NCI-H2196 (cell line): ENCODE data around the gene ZNF441.
"Not testable (repeated sequence)": the region's sequence is repeated elsewhere in the genome, so short reads cannot be mapped to it uniquely, and the experiment has no call there.

Experiments used
- DNase-seq: peaks from one replicate; lab custom pipeline; 2025; ENCODE audit not compliant: unreplicated experiment; lab: John Stamatoyannopoulos, UW

ZNF441 gene

DNA sequence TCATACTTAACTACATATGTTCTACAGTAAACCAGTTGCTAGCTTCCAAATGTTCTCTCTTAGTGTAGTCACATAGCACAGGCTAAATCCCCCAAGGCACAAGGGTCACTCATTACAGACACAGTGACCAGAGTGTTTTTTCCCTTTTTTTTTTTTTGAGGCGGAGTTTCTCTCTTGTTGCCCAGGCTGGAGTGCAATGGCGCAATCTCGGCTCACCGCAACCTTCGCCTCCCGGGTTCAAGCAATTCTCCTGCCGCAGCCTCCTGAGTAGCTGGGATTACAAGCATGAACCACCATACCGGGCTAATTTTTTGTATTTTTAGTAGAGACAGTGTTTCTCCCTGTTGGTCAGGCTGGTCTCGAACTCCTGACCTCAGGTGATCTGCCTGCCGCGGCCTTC, 9.9 kb downstream of the ZNF441 start:
- DNase-seq, result not testable (repeated sequence)

DNA sequence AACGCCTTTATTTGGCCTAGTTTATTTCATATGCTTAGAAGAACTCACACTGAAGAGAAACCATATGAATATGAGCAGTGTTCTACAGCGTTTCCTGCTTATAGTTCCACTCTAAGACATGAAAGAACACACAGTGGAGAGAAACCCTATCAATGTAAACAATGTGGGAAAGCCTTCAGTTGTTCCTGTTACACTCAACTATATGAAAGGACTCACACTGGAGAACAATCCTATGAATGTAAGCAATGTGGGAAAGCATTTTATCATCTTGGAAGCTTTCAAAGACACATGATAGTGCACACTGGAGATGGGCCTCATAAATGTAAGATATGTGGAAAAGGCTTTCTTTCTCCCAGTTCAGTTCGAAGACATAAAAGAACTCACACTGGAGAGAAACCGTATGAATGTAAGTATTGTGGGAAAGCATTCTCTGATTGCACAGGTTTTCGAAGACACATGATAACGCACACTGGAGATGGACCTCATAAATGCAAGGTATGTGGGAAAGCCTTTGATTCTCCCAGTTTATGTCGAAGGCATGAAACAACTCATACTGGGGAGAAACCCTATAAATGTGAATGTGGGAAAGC, 13.7 kb downstream of the ZNF441 start:
- DNase-seq, result no peak

DNA sequence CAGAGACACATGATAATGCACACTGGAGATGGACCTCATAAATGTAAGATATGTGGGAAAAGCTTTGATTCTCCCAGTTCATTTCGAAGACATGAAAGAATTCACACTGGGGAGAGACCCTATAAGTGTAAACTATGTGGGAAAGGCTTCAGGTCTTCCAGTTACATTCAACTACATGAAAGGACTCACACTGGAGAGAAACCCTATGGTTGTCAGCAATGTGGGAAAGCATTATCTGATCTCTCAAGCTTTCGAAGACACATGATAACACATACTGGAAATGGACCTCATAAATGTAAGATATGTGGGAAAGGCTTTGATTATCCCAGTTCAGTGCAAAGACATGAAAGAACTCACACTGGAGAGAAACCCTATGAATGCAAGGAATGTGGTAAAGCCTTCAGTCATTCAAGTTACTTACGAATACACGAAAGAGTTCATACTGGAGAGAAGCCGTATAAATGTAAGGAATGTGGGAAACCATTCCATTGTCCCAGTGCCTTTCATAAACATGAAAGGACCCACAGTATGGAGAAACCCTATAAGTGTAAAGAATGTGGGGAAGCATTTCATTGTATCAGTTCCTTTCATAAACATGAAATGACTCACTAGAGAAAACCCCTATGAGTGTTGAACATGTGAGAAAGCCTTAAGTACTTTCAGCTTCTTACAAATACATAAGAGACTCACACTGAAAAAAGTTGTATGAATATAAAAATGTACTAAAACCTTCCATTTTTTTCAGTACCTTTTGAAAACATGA, 14.7 kb downstream of the ZNF441 start:
- no peak for DNase-seq

DNA sequence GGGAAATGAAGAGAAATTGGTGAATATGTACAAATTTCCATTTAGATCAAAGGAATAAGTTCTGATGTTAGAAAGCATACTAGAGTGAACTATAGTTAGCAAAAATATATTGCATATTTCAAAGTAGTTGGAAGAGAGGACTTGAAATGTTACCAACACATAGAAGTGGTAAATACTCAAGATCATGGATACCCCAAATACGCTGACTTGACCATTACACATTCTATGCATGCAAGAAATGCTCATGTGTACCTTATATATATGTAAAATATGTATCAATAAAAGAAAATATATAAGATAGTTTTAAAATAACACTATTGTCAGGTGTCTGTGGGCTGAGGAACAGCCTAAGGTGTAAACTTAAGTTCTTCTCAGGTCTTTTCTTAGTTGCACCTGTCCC, 17.0 kb downstream of the ZNF441 start:
- no peak for DNase-seq

DNA sequence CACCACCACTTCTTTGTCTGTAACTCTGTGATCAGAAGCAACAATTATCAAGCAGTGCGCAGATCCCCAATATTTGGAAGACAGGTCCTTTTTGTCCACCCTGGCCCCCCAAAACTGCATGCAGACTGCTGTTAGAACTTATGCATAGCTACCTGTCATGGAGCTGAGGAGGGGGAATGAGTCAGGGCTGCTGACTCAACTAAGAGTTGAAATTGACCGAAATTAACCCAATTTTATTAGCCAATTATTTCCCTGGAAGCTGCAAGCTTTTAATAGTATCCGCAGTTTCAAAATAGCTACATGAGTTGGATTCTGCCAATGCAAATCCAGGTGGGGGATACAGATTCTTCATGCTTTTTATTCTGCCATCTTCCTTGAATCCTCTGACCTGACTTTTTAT, 17.6 kb downstream of the ZNF441 start:
- no peak for DNase-seq

DNA sequence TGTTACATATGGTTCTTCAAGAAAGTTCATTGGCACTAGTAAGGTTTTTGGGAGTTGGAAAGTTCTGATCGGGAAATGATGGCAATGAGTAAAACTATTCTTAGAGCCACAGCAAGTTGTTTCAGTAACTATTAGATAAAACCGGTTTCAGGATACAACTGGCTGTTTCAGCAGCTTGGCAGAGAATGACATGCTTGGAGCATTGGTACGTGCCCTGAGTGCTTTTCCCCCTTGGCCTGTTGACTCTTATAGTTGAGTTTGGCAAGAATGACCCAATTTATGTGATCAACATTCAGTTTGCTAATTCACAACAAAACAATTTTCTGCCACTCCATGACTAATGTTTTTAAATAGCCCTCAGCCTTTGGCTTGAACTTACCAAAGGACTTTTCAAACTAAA, 20.7 kb downstream of the ZNF441 start:
- no peak for DNase-seq

DNA sequence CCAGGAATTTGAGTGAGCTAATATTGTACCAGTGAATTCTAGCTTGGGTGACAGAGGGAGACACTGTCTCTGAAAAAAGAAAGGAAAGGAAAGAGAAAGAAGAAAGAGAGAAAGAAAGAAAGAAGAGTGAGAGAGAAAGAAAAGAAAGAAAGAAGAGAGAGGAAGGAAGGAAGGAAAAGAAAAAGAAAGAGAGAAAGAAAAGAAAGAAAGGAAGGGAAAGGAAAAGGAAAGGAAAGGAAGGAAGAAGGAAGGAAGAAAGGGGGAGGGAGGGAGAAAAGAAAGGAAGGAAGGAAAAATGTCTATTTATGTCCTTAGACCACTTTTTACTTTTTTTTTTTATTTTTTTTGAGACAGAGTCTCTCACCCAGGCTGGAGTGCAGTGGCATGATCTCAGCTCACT, 26.1 kb downstream of the ZNF441 start:
- no peak for DNase-seq

DNA sequence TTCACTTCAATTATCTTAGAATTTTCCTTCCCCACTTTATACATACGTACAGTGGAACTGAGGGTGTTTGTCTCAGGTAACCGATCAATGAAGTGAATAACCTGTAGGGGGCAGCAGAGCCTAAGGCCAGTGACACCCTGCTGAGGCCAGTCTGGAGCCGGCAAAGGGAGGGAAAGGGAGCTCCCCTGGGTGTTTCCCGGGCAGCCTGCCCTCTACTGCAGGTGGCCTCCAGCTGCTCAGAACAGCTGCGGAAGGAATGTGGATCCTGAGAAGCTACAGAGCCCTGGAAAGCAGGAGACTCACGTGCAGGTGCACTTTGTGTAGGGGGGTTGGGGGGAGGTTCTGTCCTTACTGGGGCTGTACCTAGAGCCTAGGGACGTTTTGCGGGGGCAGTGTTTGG, 30.7 kb downstream of the ZNF441 start:
- DNase-seq, result peak; percentile 95

DNA sequence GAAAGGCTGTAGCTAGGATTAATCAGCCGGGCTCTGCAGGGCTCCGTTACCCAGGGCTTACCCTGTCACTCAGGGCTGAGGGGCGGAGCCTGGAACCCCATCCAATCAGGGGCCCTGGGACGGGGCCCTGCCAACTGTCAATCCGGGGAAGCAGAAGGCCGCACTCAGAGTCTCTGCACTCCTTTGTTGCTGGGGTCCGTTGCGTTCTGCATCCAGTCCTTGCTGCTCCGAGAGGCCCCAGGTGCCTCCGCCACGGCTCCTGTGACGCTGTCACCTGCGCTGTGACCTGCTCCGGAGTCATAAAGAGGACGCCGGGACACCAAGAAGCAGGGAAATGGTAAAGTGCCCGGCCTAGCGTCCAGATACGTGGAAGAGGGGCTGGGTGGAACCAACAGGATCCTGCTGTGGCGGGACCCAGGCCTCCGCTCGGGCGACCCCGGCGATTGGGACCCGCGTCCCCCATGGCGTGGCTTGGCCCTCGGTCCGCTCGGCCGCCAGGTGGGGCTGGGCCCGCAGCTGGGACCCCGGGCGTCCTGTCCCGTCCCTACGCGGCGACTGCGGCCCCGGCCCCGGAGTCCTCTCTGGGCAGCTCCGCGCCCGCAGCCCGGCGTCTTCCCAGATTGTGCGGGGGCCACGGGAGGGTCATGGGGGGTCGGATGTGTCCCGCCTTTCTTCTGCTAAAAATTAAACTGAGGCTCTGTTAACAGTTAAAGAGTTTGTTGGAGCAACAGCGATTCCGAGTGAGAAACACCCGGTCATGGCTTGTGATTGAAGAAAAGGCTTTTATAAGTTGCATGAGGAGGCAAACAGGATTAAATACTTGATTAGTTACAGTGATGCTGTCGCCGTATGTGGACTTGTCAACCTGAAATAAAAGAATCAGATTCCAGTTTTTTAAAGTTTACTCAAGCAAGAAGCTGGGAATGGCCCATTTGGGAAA, 31.9 kb downstream of the ZNF441 start, which contains the start of gene ZNF491:
Gene ZNF491, plus strand, starts transcription at position 133 of the 940 bp plus-strand sequence. CDS start 7,431 bp downstream, outside the sequence.
- DNase-seq, result peak; percentile 91

DNA sequence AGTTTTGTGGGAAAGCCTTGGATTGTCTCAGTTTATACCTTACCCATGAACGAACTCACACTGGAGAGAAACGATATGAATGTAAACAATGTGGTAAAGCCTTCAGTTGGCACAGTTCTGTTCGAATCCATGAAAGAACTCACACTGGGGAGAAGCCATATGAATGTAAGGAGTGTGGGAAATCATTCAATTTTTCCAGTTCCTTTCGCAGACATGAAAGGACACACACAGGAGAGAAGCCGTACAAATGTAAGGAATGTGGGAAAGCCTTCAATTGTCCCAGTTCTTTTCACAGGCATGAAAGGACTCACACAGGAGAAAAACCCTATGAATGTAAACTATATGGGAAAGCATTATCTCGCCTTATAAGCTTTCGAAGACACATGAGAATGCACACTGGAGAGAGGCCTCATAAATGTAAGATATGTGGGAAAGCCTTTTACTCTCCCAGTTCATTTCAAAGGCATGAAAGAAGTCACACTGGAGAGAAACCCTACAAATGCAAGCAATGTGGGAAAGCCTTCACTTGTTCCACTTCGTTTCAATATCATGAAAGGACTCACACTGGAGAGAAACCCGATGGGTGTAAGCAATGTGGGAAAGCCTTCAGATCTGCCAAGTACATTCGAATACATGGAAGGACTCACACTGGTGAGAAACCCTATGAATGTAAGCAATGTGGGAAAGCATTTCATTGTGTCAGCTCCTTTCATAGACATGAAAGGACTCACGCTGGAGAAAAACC, 39.7 kb downstream of the ZNF441 start:
- DNase-seq, result no peak

DNA sequence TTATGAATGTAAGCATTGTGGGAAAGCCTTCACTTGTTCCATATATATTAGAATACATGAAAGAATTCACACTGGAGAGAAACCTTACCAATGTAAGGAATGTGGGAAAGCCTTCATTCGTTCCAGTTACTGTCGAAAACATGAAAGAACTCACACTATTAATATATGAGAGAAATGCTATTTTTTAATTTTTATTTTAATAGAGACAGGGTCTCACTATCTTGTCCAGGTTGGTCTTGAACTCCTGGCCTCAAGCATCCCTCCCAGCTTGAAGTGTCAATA, 40.2 kb downstream of the ZNF441 start:
- DNase-seq, result no peak

DNA sequence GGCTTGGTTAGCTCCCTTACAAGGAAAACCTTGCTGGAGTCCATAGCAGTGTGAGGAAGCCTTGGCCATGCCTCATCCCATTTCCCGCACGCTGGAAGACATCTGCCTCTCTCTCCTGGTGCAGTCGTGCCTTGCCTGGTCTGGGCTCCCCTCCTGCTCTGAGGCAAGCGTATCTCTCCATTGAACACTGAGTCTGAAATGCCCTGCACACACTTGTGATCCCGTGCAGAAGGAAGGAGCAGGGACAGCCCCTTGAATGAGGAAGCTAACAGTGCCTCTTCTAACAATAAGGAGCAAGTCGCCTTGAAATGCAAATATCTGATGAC, 46.9 kb downstream of the ZNF441 start:
- DNase-seq, result no peak

DNA sequence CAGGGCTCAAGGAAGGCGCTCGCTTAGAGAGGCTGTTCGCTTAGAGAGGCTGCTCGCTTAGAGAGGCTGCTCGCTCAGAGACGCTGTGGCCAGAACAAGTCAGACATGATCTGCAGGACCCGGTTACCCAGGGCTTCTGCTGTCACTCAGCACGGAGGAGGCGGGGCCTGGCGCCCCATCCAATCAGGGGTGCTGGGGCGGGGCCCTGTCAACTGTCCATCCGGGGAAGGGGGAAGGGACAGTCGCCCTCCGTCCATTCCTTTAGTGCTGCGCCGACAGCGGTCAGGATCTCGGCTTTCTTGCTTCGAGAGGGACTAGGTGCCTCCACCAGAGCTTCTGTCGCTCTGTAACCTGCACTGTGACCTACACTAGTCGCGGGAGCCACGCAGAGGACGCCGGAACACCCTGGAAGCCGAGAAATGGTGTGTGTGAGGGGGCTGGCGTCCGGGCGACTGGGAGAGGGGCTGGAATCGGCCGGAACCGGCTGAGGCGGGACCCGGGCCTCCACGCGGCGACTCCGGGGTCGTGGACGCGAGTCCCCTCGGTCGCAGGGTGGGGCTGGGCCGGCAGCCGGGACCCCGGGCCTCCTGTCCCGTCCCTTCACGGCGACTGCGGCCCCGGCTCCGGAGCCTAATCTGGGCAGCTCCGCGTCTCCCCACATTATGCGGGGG, 47.4 kb downstream of the ZNF441 start, which contains the start of gene ZNF440:
Gene ZNF440, plus strand, starts transcription at position 245 of the 671 bp plus-strand sequence. Its CDS starts 175 bp downstream, at position 420.
- peak; percentile 95 for DNase-seq

DNA sequence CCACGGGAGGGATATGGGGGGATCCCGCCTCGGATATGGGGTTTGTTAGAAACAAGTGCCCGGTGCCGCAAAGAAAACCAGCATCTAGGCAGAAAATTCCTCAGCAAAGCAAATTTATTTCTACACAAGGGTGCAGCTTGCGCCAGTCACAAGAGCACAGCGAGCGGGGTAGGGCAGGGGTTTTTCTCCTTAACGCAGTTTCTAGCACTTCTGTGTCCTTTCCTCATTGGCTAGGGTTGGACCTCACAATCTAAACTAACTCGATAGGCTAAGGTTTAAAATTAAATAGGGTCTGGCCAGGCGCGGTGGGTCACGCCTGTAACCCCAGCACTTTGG, 47.9 kb downstream of the ZNF441 start:
- DNase-seq, result no peak

DNA sequence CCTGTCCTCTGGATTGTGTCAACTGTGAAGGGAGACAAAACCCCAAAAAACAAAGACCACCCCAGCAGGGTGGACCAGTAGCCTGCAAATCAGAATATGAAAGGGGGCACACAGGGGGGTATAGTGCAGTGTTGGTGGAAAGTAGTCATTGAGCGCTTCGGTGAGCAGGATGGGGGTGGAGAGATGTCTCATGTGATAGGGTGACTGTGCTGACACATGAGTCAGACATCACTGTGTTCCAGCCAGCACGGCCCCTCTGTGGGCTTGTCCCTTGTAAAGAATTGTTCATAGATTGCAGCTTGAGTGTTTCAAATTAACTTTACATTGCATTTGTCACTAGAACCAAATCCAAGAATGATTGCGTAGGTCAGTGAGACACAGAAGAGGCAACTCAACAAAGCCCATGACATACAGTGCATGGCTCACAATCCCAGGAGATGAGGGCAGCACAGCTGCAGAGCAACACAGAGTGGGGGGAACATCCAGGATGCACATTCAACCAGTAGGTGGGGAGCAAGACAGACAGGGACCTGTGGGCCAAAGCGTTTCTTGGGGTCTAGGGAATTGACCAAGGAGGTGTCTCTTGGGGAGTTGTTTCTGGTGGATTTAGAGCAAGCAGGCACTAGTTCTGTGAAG, 54.8 kb downstream of the ZNF441 start:
- DNase-seq, result no peak

DNA sequence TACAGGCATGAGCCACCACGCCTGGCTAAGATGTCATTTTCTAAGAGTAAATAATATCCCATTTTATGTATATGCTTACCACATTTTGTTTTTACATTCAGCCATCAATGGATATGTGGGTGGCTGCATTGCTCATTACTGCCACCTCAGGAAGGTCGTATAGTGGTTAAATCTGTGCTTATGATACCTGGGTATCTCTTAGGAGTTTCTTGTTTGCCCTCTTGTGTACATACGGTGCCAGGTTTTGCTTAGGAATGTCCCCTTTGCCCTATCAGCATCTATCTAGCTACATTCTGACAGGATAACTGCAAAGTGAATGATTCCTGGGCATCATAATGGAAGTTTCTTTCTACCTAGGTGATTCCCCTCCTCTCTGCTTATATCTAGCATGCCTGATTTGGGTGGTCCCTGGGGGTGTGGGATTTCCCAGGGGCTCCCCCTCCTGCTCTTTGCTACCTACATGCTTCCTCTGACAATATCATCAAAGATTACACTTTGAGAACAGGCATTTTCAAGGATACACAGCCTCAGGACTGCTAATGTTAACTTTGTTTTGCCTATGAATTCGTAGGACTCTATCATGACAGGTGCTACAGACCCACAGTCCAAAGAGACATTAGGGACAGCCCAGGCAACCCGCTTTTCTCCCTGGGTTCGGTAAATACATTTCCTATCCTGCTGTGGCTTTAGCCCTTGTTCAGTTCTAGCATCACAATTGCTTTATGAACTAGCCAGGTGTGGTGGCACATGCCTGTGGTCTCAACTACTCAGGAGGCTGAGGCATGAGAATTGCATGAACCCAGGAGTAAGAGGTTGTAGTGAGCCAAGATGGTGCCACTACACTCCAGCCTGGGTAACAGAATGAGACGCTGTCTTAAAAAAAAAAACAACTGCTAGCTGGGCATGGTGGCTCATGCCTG, 62.4 kb downstream of the ZNF441 start:
- not testable (repeated sequence) for DNase-seq

DNA sequence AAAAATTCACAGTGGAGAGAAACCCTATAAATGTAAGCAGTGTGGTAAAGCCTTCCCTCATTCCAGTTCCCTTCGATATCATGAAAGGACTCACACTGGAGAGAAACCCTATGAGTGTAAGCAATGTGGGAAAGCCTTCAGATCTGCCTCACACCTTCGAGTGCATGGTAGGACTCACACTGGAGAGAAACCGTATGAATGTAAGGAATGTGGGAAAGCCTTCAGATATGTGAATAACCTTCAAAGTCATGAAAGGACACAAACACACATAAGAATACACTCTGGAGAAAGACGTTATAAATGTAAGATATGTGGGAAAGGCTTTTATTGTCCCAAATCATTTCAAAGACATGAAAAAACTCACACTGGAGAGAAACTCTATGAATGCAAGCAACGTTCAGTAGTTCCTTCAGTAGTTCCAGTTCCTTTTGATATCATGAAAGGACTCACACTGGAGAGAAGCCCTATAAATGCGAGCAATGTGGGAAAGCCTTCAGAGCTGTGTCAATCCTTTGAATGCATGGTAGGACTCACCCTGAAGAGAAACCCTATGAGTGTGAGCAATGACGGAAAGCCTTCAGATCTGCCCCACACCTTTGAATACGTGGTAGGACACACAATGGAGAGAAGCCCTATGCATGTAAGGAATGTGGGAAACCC, 65.6 kb downstream of the ZNF441 start:
- no peak for DNase-seq

DNA sequence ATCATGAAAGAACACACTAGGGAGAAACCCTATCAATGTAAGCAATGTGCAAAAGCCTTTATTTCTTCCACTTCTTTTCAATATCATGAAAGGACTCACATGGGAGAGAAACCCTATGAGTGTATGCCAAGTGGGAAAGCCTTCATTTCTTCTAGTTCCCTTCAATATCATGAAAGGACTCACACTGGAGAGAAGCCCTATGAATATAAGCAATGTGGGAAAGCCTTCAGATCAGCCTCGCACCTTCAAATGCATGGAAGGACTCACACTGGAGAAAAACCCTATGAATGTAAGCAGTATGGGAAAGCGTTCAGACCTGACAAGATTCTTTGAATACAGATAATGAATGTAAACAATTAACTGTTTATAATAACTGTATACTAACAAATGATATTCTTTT, 66.7 kb downstream of the ZNF441 start:
- no peak for DNase-seq
